ENCODE results near the gene TNFSF13.
A peak's percentile ranks its signal among the peaks of the same experiment; 100 is the strongest.

DNA sequence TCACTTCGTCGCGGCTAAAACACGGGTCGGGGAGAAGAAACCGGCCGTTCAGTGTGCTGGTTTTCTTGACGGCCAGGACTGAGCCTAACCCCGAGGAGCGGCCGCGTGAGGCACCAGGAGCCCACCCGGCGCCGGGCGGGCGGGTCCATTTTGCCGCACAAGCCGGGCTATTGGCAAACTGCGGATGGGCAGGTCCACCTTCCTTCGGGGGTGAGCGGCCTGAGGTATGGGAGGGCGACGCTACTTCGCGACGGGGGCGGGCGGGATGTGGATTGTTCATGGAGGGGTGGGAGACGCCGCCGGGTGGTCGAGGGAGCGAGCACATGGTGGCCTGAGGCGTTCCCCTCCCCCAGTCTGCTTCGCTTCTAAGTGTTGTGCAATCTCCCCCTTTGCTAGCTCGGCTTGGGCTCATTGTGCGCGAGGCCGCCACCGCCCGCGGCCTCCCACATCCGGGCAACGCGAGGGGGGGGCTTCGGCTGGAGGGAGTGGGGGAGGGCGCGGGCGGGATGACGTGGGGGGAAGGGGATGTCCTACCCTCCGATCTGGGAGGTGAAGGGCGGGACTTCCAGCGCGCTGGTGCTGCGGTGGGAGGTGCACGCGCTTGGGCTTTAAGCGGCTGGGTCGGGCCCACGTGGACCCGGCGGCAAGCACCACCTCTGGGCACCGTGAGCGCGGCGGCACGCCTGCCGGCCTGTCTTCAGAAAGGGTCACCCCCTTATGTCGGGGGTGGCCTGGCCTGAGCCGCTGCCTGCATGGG, 15.0 kb downstream of the TNFSF13 start:
- TF ChIP-seq, protein P1, sequence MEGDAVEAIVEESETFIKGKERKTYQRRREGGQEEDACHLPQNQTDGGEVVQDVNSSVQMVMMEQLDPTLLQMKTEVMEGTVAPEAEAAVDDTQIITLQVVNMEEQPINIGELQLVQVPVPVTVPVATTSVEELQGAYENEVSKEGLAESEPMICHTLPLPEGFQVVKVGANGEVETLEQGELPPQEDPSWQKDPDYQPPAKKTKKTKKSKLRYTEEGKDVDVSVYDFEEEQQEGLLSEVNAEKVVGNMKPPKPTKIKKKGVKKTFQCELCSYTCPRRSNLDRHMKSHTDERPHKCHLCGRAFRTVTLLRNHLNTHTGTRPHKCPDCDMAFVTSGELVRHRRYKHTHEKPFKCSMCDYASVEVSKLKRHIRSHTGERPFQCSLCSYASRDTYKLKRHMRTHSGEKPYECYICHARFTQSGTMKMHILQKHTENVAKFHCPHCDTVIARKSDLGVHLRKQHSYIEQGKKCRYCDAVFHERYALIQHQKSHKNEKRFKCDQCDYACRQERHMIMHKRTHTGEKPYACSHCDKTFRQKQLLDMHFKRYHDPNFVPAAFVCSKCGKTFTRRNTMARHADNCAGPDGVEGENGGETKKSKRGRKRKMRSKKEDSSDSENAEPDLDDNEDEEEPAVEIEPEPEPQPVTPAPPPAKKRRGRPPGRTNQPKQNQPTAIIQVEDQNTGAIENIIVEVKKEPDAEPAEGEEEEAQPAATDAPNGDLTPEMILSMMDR (IDR thresholded peaks at IDR 0.05): no peak
- TF ChIP-seq POLR2A (IDR thresholded peaks at IDR 0.05): peak; percentile 62 to 69

Measured in uterus (tissue), 2 donors.